Suprapubic skin (tissue), 4 donors: ENCODE data around the gene DNAAF8. TPM values are rescaled to one million over a fixed set of nuclear protein-coding genes. Genes with fewer than 3 reads are reported as not detected.

Experiments
- DNase-seq, 2 donors: peaks; one replicate each; pipeline ENCODE4 v3.0.0-alpha.2; 2019; ENCODE audit warnings: low spot score in 2 of 2
- H3K27ac ChIP-seq: fragments of 200-600 bp; sonication (generic); one replicate; pipeline ENCODE4 v1.5.1; 2019
- H3K27me3 ChIP-seq: fragments of 200-600 bp; sonication (generic); one replicate; pipeline ENCODE4 v1.5.1; 2019
- H3K36me3 ChIP-seq: fragments of 200-600 bp; sonication (generic); one replicate; pipeline ENCODE4 v1.5.1; 2019
- H3K4me1 ChIP-seq: fragments of 200-600 bp; sonication (generic); one replicate; pipeline ENCODE4 v1.5.1; 2019
- H3K4me3 ChIP-seq: fragments of 200-600 bp; sonication (generic); one replicate; pipeline ENCODE4 v1.5.1; 2019; ENCODE audit warnings: mild to moderate bottlenecking
- H3K9me3 ChIP-seq: fragments of 200-600 bp; sonication (generic); one replicate; pipeline ENCODE4 v1.5.1; 2019
- CTCF ChIP-seq, 2 donors: fragments of 200-600 bp in 1 of 2; fragments of 450-650 bp in 1 of 2; sonication (generic) in 1 of 2; IDR thresholded peaks; one replicate each; pipeline ENCODE4 v1.5.1; 2016 to 2019; ENCODE audit warnings: antibody characterized with exemption in 2 of 2, mild to moderate bottlenecking in 1 of 2, moderate library complexity in 1 of 2
- EP300 ChIP-seq: sonication (generic); formaldehyde crosslinking; IDR thresholded peaks from one replicate; pipeline ENCODE4 v1.6.1; 2017; ENCODE audit warnings: antibody characterized with exemption
- POLR2A ChIP-seq, 2 donors: fragments of 450-650 bp; IDR thresholded peaks; one replicate each; pipeline ENCODE4 v1.6.1; 2017; ENCODE audit warnings: antibody characterized with exemption in 2 of 2, mild to moderate bottlenecking in 2 of 2, moderate library complexity in 2 of 2
- POLR2AphosphoS5 ChIP-seq, 3 donors: sonication (generic); formaldehyde crosslinking; IDR thresholded peaks; one replicate each; pipeline ENCODE4 v1.6.1; 2017; ENCODE audit warnings: antibody characterized with exemption in 3 of 3
- WGBS: methylation state at CpG from one replicate; pipeline ENCODE4 v1.1.5; 2018; 5-methylcytosine and 5-hydroxymethylcytosine counted together
- total RNA-seq, 4 donors: library from RNA; depleted of rRNA; stranded (reverse); fragments of >200 nt; gene quantifications; one replicate each; pipeline ENCODE4 v1.1.0, GENCODE V29; 2016

The DNAAF8 gene
- total RNA-seq, 4 donors from 2014 or later: 0.36 to 1.7 (median 1.4) TPM; not detected in 1

DNA sequence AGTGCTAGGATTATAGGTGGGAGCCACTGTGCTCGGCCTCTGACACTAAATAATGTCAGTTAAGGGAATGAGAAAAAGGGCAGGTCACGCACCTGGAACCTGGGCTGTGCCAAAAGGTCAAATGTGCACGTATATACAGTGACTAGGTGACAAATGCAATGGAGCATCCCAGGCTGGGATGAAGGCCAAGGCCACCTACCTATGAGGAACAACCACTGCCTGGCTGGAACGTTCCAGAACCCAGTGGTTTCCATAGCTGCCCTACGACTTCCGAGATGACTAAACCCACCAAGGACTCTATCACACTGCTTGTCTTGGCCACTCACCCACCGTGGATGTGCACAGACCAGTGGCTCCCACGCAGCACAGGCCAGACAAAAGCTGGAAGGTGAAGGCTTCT is 16.6 kb downstream of the DNAAF8 start:
- peaks cover 67% of the 10 kb centered on the region for H3K36me3 ChIP-seq
- WGBS: 83% methylated on average over 8 of the region's 8 CpGs

DNA sequence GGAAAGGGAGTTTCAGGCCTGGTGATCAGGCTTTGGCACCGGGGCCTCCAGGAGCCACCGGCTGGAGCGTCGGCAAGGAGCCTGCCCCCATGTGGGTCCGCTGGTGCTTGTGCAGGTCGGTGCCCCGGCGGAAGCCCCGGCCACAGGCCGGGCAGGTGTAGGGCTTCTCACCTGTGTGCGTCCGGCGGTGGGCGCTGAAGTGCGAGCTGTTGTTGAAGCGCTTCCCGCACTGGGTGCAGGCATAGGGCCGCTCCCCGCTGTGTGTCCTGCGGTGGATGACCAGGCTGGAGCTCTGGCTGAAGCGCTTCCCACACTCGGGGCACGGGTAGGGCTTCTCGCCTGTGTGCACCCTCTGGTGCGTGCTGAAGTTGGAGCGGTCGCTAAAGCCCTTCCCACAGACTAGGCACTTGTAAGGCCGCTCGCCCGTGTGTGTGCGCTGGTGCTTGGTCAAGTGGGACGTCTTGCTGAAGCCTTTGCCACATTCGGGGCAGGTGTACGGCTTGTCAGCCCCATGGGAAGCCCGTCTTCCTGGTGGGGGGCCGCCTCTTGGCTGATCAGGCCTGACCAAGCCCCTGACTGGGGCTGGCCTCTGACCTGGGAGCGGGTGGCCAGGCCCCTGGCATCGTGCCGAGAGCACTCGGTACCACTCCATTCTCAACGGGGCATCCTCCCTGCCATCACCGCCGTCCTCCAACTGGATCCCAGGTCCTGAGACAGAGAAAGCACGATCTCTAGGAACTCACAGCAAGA is 18.2 kb downstream of the DNAAF8 start:
- Histone ChIP-seq H3K4me1 (no peaks in the 10 kb centered on the region), H3K27ac (no peak overlapping the region), H3K9me3 (no peaks in the 10 kb centered on the region), H3K36me3 (peaks cover 82% of the 10 kb centered on the region), H3K27me3 (no peaks in the 10 kb centered on the region), H3K4me3 (no peak overlapping the region)
- no peak for DNase-seq
- 96% methylated on average over 27 of the region's 44 CpGs for WGBS
- TF ChIP-seq EP300 (no peak), CTCF (IDR thresholded peaks at IDR 0.05) (no peak), POLR2AphosphoS5 (IDR thresholded peaks at IDR 0.05) (no peak), POLR2A (IDR thresholded peaks at IDR 0.05) (no peak)

More for the DNA sequence above, 16.6 kb downstream of the DNAAF8 start:
- H3K4me3 ChIP-seq: no peak overlapping the region
- H3K27me3 ChIP-seq: no peaks in the 10 kb centered on the region
- TF ChIP-seq POLR2AphosphoS5 (IDR thresholded peaks at IDR 0.05) (no peak), POLR2A (IDR thresholded peaks at IDR 0.05) (no peak), CTCF (IDR thresholded peaks at IDR 0.05) (no peak), EP300 (no peak)
- no peak overlapping the region for H3K27ac ChIP-seq
- DNase-seq: no peak
- no peaks in the 10 kb centered on the region for H3K9me3 ChIP-seq
- H3K4me1 ChIP-seq: peaks cover 7% of the 10 kb centered on the region

- no peak for DNase-seq
- Histone ChIP-seq H3K36me3 (peaks cover 89% of the 10 kb centered on the region), H3K9me3 (no peaks in the 10 kb centered on the region), H3K27me3 (no peaks in the 10 kb centered on the region), H3K27ac (no peak overlapping the region), H3K4me3 (no peak overlapping the region), H3K4me1 (no peaks in the 10 kb centered on the region)
- WGBS: 95% methylated on average over 11 of the region's 11 CpGs
- no peak for TF ChIP-seq POLR2A (IDR thresholded peaks at IDR 0.05)
- TF ChIP-seq POLR2AphosphoS5 (IDR thresholded peaks at IDR 0.05): no peak
- no peak for TF ChIP-seq EP300
- TF ChIP-seq CTCF (IDR thresholded peaks at IDR 0.05): no peak
These were observed 18.9 kb downstream of the DNAAF8 start for GRCh38 chr16:4753227-4753626.

DNA sequence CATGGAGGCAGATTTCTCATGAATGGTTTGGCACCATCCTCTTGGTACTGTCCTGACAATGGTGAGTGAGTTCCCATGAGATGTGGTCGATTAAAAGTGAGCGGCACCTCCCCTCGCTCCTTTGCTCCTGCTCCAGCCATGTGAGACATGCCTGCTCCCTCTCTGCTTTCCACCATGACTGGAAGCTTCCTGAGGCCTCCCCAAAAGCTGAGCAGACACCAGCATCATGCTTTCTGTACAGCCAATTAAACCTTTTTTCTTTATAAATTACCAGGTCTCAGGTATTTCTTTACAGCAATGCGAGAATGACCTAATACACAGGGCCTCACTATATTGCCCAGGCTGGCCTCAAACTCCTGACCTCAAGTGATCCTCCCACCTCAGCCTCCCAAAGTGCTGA is 20.5 kb downstream of the DNAAF8 start:
- DNase-seq: no peak
- Histone ChIP-seq H3K9me3 (no peaks in the 10 kb centered on the region), H3K36me3 (peaks cover 96% of the 10 kb centered on the region), H3K4me3 (no peak overlapping the region), H3K27ac (no peak overlapping the region), H3K27me3 (no peaks in the 10 kb centered on the region), H3K4me1 (no peaks in the 10 kb centered on the region)
- no peak for TF ChIP-seq POLR2AphosphoS5 (IDR thresholded peaks at IDR 0.05)
- no peak for TF ChIP-seq EP300
- no peak for TF ChIP-seq CTCF (IDR thresholded peaks at IDR 0.05)
- TF ChIP-seq POLR2A (IDR thresholded peaks at IDR 0.05): no peak
- WGBS: 97% methylated on average over 4 of the region's 4 CpGs

- DNase-seq: no peak
- Histone ChIP-seq H3K27ac (no peak overlapping the region), H3K4me1 (no peaks in the 10 kb centered on the region), H3K36me3 (peaks cover 97% of the 10 kb centered on the region), H3K27me3 (no peaks in the 10 kb centered on the region), H3K4me3 (no peak overlapping the region), H3K9me3 (no peaks in the 10 kb centered on the region)
- no peak for TF ChIP-seq POLR2A (IDR thresholded peaks at IDR 0.05)
- TF ChIP-seq CTCF (IDR thresholded peaks at IDR 0.05): no peak
- TF ChIP-seq EP300: no peak
- TF ChIP-seq POLR2AphosphoS5 (IDR thresholded peaks at IDR 0.05): no peak
- WGBS: 95% methylated on average over 6 of the region's 6 CpGs
These were observed 21.4 kb downstream of the DNAAF8 start for GRCh38 chr16:4755687-4756086.
